Stimulated activated CD8-positive, alpha-beta memory T cell treated with anti-CD3 and anti-CD28 coated beads, Interleukin-4, amount 100 ng/mL, for 24 hours (primary cell): ENCODE data around the gene RAB18.
"Not testable (repeated sequence)": the region's sequence is repeated elsewhere in the genome, so short reads cannot be mapped to it uniquely, and the experiment has no call there.

Experiments
- DNase-seq: peaks from one replicate; pipeline ENCODE4 v3.0.0-alpha.2; 2020; ENCODE audit warnings: low read depth

Gene RAB18

GRCh38 chr10:27547047-27547446 lies 42.9 kb downstream of the RAB18 start:
- DNase-seq = no peak

- no peak for DNase-seq
Observed at GRCh38 chr10:27547482-27547881, 43.4 kb downstream of the RAB18 start.

- DNase-seq = no peak
Observed at GRCh38 chr10:27550823-27551222, 46.7 kb downstream of the RAB18 start.

GRCh38 chr10:27558612-27559020 lies 54.5 kb downstream of the RAB18 start:
- DNase-seq = no peak

GRCh38 chr10:27561334-27561733 lies 57.2 kb downstream of the RAB18 start:
- DNase-seq = no peak

- no peak for DNase-seq
Observed at GRCh38 chr10:27564398-27564797, 60.3 kb downstream of the RAB18 start.

- no peak for DNase-seq
Observed at GRCh38 chr10:27564880-27565279, 60.8 kb downstream of the RAB18 start.

- no peak for DNase-seq
Observed at GRCh38 chr10:27568196-27569175, 64.4 kb downstream of the RAB18 start.

- no peak for DNase-seq
Observed at GRCh38 chr10:27569946-27570345, 65.8 kb downstream of the RAB18 start.

GRCh38 chr10:27577038-27577437 lies 72.9 kb downstream of the RAB18 start:
- not testable (repeated sequence) for DNase-seq

GRCh38 chr10:27578316-27578715 lies 74.2 kb downstream of the RAB18 start:
- DNase-seq = no peak

- no peak for DNase-seq
Observed at GRCh38 chr10:27581225-27581624, 77.1 kb downstream of the RAB18 start.

GRCh38 chr10:27584302-27584701 lies 80.2 kb downstream of the RAB18 start:
- DNase-seq = no peak
